ENCODE data around the gene TRABD.
A peak's percentile ranks its signal among the peaks of the same experiment; 100 is the strongest.

TRABD gene

DNA sequence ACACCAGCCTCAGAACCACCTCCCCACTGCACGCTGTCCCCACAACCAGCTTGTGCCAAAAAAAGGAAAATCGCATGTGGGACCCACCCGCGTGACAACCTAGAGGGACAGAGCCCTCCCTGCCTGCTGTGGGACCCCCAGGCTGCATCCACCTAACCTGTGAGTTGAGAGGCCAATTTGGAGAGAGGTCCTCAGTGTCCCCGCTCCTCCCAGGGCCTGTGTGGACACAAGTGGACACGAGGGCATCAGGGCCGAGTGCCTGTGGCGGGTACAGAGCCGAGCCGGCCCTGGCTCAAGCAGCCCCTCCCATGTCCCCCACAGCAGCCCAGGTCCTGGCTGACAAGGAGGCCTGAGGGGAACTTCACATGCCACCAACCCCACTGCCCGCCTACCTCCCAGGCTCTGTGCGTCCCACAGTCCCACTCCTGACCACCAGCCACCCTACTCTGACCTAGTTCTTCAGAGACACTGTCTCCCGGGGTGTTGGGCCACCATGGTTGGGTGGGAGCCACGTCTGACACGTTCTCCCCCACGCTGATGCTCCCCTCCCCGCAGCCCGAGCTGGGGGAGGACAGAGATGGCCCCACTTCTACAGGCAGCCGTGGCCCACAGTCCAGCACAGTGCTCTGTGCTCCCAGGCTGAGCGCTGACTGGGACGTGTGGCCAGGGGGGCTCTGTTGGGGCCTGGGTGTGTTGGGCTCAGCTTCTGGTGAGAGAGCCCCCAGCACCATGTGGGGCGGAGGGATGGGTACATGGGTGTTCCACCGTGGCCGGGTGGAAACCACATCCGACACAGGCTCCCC lies 34.3 kb downstream of the TRABD start:
- no peak for DNase-seq (ENCODE audit: low spot score)

DNA sequence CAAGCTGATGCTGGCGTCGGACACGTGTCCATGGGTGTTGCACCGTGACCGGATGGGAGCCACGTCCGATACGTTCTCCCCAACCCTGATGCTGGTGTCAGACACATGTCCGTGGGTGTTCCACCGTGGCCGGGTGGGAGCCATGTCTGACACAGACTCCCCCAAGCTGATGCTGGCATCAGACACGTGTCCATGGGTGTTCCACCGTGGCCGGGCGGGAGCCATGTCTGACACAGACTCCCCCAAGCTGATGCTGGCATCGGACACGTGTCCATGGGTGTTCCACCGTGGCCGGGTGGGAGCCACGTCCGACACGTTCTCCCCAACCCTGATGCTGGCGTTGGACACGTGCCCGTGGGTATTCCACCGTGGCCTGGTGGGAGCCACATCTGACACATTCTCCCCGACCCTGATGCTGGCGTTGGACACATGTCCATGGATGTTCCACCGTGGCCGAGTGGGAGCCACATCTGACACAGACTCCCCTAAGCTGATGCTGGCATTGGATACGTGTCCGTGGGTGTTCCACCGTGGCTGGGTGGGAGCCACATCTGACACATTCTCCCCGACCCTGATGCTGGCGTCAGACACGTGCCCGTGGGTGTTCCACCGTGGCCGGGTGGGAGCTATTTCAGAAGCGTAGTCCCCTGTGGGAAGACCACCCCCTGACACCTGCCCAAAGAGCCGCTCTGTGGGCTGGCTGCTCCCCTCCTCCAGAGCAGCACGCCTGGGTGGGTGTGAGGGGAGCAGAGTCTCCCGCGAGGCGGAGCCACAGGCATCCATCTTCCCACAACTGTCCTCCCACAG lies 35.1 kb downstream of the TRABD start:
- DNase-seq (ENCODE audit: low spot score): no peak

DNA sequence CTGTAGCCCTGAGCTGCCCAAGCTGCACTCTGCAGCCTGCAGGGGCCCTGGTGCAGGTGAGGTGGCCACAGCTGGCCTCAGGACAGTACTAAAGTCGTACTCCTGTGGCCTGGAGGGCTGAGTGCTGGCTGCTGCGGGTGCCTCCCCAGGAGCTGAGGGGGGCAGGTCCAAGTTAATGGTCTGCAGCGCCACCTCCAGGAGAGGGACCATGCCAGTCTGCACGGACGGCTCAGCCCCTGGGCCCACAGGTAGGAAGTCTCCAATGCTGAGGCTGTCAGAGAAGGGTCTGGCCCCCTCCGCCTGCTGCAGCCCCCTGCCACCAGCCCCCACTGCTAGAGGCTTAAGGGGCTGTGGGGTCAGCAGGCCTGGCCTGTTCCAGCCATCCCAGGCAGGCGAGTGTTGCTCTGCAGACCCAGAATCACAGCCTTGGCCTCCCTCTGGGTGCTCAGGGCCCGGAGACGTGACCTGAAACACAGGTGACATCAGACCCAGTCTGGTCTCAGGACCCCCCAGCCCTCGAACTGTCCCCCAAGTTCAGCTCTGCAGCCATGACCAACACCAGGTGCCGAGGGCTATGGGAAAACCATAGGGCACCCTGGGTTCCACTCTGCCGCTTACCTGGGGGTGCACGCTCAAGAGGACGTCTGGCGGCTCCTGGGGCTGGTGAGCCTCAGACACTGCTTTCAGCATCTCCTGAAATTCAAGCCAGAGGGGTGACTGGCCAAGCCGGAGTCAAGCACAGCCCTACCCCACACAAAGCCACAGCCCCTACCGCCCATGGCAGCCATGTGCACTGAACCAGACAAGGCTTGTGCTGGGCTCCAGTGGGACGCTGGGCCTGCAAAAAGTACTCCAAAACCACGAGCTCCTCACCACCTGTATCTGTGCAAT lies 35.9 kb downstream of the TRABD start:
- DNase-seq (ENCODE audit: low spot score): no peak

DNA sequence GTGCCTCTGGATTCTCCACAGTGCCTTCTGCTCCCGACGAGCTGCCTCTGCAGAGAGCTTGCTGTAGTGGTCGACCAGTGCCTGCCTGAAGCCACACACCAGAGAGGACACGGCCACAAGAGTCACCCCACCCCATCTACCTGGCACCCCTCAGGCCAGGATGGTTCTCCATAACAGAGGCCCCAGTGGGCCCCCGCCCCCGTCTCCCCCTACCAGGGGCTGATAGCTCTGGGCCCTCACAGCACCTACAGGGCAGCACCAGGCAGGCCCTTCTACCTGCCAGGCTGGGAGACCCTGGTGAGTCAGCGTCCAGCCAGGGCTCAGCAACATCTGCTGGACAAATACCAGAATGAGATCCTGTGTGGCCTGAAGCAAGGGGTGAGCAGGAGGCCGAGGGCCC lies 36.8 kb downstream of the TRABD start:
- no peak for DNase-seq (ENCODE audit: low spot score)

DNA sequence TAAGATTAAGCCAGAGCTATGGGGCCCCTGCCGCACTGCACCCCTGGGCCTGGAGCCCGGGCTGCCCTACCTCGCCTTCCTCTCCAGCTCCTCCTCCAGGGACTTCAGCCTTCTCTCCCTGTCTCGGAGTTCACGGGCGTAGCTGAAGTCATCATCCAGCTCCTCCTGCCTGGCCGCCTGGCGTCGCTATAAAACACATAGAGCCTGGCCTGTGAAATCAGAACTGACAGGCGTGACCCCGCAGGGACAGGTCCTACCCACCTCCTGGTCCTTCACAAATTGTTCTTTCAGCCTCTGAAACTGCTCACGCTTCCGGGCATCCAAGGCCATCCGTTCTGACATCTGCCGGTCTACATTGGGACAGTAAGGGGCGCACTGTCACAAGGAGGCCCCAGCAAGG lies 38.4 kb downstream of the TRABD start:
- no peak for DNase-seq (ENCODE audit: low spot score)

DNA sequence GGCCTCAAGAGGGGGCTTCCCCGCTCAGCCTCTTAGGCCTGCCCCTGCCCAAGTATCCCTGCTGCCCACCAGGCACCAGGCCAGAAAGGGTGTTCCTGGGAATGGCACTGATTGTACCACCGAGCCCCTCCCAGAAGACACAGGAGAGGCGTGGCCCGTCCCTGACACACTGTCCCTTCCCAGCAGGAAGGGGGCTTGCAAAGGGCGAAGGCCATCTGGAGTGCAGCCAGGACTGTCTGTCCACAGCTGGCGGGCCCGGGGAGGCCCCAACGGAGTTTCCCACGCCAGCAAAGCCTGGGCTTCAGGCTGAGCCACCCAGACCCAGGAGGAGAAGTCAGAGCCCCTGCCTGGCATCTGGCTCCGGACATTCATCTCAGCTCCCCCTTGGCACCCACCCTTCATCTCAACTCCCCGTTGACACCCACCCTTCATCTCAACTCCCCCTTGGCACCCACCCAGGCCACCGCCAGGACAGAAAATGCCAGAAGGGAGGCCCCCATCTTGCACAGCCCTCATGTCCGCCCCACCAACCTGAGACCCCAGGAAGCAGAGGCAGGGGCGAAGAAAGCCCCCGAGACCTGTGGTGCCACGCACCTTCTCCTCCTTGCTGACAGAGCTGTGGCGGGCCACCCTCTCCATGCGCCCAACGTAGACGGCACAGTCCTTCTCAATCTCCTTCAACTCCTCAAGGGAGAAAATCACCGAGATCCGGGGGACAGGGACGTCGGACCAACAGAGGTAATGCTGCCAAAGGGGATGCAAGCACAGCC lies 39.7 kb downstream of the TRABD start:
- no peak for DNase-seq (ENCODE audit: low spot score)

DNA sequence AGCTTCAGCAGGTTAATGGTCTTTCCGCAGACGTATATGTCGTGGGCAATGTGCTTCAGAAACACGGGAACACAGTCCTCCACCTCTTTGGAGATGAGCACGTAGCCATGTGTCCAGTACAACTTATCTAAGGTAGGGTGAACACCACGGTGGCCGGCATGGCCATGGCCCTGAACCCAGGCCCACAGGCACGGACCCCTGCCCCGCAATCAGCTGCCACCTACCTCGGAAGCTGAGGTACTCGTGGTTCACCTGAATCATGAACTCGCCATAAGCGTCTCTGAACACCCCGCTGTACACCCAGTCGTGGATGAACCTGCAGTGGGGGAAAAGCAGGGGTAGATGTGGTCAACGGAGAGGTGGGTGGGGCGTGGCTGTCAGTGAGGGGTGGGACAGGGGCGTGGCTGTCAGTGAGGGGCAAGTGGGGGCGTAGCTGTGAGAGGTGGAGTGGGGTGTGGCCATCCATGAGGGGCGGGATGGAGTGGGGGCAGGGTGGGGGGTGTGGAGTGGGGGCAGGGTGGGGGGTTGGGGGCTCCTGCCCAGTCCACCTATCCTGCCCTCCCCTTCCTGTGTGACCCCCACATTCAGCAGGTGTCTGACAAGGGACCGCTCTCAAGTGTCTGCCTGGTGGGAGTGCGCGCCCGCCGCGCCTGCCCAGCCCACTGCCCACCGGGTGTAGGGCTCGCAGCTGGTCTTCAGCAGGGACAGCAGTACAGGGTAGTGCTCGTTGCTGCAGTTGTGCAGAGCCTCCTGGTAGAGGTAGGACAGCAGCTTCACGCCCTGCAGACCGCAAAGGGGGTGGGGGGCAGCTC lies 40.6 kb downstream of the TRABD start:
- no peak for DNase-seq (ENCODE audit: low spot score)

DNA sequence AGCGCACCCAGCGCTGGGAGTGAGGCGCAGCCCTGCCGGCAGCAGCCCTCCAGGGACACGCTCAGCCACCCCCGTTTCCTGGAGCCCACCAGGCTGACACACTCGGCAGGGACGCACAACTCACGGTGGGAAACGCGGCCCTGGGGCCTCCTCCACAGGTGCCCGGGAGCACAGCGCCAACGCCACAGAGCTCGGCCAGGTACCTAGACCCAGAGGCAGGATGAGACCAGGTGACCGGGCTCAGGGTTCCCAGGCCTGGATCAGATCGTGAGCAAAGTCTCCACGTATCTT lies 41.1 kb downstream of the TRABD start:
- no peak for DNase-seq (ENCODE audit: low spot score)

DNA sequence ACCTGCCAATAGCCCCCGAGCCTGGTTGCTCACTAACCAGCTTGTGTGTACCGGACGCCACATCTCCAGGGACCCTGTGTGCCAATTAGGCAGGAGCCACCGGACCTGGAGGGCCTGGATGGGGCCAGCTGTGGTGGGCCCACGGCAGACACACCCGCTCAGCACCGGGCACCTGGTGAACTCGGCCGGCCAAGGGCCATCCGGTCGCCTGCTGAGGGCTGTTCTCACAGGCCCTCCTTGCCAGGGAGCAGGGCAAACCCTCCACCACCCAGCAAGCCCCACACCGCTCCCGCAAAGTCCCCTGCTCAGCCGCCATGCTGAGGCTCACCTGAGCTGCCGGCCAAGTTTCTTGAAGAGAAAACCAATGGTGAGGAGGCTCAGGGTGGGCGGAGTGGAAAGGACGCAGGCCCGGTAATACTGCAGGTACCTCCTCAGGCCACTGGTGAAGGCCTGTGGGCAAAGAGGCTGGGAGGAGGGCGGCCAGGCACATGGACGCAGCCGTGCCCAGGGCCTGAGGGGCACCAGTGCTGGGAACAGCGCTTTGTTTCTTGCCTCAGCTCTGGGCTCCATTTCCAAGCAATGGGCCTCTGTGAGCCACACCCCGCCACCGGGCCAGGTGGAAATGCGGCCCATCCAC lies 42.0 kb downstream of the TRABD start:
- no peak for DNase-seq (ENCODE audit: low spot score)

DNA sequence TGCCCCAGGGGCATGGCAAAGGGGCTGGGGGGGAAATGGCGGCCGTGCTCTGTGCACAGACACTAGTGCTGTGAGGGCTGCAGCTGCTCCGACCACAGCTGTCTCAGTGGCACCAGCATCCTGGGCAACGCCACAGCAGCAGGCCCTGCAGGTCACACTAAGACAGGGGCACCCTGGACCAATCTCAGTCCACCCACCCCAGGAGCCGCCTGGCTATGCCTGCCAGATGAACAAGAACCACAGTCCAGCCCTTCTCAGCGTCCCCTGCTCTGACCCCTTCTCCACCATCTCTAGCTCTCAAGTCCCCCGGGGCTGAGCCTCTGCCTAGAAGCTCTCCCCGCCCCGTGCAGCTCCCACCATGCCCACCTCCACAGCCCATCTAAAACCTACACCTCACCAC lies 42.7 kb downstream of the TRABD start:
- no peak for DNase-seq (ENCODE audit: low spot score)

DNA sequence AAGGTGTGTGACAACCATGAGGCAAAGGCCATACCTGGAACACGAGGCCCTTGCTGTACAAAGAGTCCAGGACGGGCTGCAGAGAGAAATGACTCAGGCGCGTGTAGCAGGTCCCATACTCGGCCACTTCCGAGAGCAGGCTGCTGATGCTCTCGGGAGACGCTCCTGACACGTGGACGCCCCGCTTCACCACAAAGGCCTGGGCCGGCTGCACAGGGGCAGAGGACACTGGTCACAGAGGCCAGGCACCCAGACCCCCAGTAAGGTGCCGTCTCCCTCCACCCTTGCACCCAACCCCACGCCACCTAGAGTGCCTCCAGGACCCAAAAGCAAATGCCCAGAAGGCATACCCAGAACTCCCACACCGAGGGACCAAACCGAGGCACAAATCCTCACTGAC lies 43.7 kb downstream of the TRABD start:
- no peak for DNase-seq (ENCODE audit: low spot score)

DNA sequence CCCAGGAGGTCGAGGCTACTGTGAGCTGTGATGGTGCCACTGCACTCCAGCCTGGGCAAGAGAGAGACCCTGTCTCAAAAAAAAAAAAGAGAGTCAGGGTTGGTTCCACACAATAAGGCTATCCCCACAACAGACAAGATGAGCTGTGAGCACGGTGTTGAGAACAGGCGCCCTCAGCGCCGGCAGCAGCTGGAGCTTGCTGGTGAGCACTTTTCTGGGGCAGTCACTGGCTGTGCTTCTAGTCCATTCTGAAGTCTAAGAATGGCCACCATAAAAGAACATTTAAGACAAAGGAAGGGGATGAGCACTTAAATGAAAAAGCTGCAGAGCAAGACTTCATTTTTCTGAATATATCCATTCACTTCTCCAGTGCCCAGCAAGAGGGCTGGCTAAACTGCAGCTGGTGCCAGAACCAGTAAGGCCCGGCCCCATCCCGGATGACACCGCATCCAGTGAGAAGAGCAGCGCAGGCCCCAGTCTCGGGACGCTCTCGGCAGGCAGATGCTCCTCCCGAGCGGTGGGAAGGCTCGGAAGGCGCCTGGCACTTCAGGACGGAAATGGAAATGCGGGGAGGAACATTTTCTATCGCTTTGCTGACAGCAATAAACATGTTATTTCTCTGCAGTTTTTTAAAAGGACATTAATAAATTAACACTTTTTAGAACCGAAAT lies 46.9 kb downstream of the TRABD start:
- no peak for DNase-seq (ENCODE audit: low spot score)

DNA sequence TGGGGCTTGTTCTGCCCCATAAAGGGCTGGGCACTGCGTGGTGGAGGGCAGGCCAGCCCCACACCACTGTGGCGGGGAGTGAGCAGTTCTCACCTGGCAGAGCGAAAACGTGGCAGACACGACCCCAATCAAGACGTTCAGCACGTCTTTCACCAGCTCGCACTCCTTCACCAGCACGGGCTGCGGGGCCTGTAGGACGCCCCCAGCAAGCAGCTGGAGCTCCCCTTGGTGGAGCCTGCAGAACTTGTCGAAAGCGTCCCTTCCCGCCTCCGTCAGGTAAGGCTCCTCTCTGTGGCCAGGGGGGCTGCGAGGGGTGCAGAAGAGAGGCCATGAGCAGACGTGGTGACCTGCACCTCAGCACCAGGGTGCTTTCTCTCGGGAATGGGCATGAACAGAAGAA lies 47.5 kb downstream of the TRABD start:
- DNase-seq (ENCODE audit: low spot score): no peak

DNA sequence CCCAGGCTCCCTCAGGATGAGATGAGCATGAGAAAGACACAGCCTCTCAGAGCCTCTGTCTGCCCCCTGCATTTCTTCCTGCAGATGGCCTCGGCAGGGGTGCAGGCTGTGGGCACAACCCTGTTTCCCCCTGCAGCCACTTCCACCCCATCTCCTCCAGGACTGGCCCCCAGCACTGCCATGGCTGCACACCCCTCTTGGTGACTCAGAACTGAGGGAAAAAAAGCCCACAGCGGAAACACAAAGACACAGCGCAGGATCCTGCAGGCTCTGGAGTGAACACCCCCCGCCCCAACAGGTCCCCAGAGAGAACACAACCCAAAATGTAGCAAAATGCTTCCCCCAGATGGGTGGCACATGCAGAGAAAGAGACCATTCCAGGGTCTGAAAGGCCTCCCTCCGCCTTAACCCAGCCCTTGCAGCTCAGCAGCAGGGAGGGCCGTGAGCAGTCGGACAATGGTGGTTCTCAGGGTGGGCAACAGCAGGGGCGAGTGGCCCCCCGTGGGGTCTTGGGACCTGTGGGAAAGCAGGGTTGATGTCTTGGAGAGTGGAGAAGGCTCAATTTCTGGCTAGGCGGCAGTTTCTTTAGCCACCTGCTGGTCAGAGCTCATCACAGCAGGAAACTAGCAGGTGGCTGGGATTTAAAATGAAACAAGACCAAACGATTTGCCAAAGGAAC lies 51.2 kb downstream of the TRABD start:
- no peak for DNase-seq (ENCODE audit: low spot score)

DNA sequence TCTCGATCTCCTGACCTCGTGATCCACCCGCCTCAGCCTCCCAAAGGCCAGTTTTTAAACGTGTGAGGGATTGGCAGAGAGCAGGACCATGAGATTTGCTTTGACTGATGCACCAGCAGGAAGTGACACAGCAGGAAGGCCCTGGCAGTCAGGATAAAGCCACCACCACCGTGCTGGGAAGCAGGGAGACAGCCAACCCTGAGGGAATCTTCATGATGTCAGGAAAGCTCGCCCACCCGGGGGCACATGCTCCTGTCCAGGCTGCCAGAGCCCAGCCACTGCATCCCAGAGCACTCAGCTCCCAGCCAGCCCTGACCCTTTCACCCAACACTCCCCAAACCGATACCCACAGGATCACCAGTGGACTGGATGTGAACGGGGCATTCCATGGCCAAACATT lies 53.0 kb downstream of the TRABD start:
- no peak for DNase-seq (ENCODE audit: low spot score)

DNA sequence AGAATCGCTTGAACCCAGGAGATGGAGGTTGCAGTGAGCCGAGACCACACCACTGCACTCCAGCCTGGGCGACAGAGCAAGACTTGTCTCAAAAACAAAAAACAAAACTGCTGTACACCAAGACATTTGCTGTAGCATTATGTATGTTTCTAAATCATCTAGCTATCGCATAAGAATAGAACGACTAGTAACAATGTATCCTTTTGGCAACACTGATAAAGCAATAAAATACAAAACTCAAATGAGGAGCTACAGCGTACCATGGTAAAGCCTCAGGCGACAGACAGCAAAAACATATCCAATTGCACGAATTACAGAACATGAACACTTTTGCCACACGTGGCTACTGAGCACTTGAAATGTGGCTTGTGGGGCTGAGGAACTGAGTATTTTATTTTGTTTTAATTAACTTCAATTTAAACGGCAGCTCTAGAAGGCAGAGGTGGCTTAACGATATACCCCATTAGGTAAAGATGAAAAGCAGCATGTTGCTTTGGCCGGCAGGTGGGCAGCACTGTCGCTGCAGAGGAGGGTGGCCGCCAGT lies 56.8 kb downstream of the TRABD start:
- no peak for DNase-seq (ENCODE audit: low spot score)

DNA sequence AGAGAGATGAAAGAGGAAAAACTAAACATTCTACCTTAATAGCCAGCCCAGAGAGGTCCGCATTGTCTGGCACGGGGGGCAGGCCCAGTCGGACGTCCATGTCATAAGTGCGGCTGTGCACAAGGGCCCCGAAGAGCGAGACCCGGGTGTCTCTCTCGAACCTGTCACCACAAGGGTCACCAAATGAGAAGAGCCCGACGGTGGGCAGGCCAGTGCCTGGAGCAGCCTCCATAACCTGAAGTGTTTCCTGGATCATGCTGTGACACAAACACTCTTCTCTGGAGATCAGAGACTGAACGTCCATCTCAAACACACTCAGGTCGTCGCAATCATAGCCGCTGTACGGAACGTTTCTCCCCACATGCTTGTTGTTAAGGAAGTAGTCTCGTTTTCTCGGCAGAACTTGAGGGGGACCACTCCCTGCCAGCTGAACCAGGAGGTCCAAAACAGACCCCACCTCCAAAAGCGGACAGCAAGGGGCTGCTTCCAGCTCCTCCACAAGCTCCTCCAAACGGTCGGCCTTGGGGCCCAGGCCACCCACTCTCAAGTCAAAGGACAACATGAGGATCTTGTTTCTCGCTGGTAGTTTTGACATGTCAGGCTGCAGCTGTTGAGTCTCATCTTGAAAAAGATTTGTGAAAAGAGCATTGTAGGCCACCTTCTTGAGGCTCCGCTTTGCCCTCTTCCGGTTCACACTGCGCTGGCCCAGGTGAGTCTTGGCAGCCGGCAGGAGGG lies 58.1 kb downstream of the TRABD start:
- no peak for DNase-seq (ENCODE audit: low spot score)

DNA sequence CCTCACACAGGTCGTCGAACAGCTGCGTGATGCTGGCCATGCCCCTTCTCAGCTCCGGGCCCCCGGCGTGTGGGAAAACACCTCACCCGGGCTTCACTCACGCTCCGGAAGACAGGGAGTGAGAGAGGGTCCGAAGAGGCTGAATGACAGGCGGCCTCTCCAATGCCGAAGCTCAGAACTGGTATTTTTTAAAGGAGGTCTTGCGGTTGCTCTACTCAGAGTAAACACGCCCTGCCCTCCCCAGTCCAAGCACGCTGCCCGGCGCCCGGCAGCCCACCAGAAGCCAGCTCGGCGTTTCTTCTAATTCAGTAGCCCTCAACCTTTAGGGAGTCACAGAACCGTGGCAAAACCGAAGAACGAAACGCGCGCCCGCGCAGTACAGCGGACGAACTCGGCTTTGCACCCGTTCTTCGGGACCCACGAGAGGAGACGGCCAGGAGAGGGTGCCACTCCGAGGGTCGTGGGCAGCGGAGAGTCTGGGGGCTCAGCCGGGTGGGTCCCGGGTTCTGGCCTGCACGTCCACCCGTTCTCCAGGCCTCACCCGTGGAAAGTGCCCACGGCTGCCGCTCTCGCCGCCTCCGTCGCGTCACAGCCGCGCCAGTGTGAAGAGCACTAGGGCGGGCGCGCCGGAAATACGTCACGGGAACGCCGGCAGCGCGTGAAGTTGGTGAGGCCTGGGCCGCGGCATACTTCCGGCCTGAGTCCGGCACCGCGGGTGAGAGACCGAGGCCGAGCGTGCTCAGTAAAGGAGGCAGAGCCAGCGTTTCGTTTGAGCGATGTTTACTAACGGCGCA lies 58.9 kb downstream of the TRABD start, which contains the start of gene TUBGCP6:
Gene TUBGCP6 (minus strand): TSS at position 604 of the 794 bp plus-strand sequence. CDS start 564 bp downstream, at position 40.
- peak; percentile 95 for DNase-seq (ENCODE audit: low spot score)

Measured in putamen (tissue), 1 donor.